Measurements from ENCODE around the gene SPOCK1. TPM values are rescaled to one million over a fixed set of nuclear protein-coding genes. Genes with fewer than 3 reads are reported as not detected.

SPOCK1 gene
- total and polyA plus RNA-seq, 2 experiments from 2014 or later: 5.6 to 10.1 TPM

- Histone ChIP-seq H4K20me1 (ENCODE audit: insufficient read depth, poor library complexity, severe bottlenecking) (no peaks in the 10 kb centered on the region), H2AFZ (no peak overlapping the region), H3K27me3 (no peaks in the 10 kb centered on the region), H3K4me3 (no peak overlapping the region), H3K4me1 (ENCODE audit: insufficient read depth) (no peaks in the 10 kb centered on the region), H3K9me2 (replicated peaks; ENCODE audit: insufficient read depth) (no peaks in the 10 kb centered on the region), H3K4me2 (no peak overlapping the region), H3K79me2 (no peaks in the 10 kb centered on the region), H3K36me3 (replicated peaks; ENCODE audit: insufficient read depth, low read depth) (no peaks in the 10 kb centered on the region), H3K9me3 (ENCODE audit: low read depth) (no peaks in the 10 kb centered on the region), H3K27ac (peak overlapping the region; percentile 44)
- 50% methylated on average over 2 of the region's 2 CpGs for WGBS (ENCODE audit: low lambda C conversion rate, missing lambda C conversion rate)
- no peak for TF ChIP-seq EZH2phosphoT487 (IDR thresholded peaks at IDR 0.05; ENCODE audit: low read depth, severe bottlenecking, unreplicated experiment)
- no peak for TF ChIP-seq EZH2 (IDR thresholded peaks at IDR 0.05; ENCODE audit: borderline replicate concordance)
- TF ChIP-seq CTCF (IDR thresholded peaks at IDR 0.05; ENCODE audit: poor library complexity): no peak
- DNase-seq (ENCODE audit: low spot score): no peak
Observed at GRCh38 chr5:137191179-137191578, 307.9 kb downstream of the SPOCK1 start.

- DNase-seq (ENCODE audit: low spot score): no peak
- Histone ChIP-seq H3K9me2 (replicated peaks; ENCODE audit: insufficient read depth) (no peaks in the 10 kb centered on the region), H4K20me1 (ENCODE audit: insufficient read depth, poor library complexity, severe bottlenecking) (no peaks in the 10 kb centered on the region), H3K9me3 (ENCODE audit: low read depth) (no peaks in the 10 kb centered on the region), H3K4me2 (no peak overlapping the region), H3K36me3 (replicated peaks; ENCODE audit: insufficient read depth, low read depth) (no peaks in the 10 kb centered on the region), H3K27me3 (no peaks in the 10 kb centered on the region), H3K79me2 (no peaks in the 10 kb centered on the region), H3K27ac (peak overlapping the region; percentile 44), H3K4me1 (ENCODE audit: insufficient read depth) (no peaks in the 10 kb centered on the region), H2AFZ (no peak overlapping the region), H3K4me3 (no peak overlapping the region)
- no peak for TF ChIP-seq CTCF (IDR thresholded peaks at IDR 0.05; ENCODE audit: poor library complexity)
Observed at GRCh38 chr5:137190441-137190840, 308.7 kb downstream of the SPOCK1 start.

- no peak for TF ChIP-seq CTCF (IDR thresholded peaks at IDR 0.05; ENCODE audit: poor library complexity)
- TF ChIP-seq EZH2phosphoT487 (IDR thresholded peaks at IDR 0.05; ENCODE audit: low read depth, severe bottlenecking, unreplicated experiment): no peak
- TF ChIP-seq EZH2 (IDR thresholded peaks at IDR 0.05; ENCODE audit: borderline replicate concordance): no peak
- DNase-seq (ENCODE audit: low spot score): no peak
- Histone ChIP-seq H3K79me2 (no peaks in the 10 kb centered on the region), H3K4me3 (no peak overlapping the region), H3K27me3 (no peaks in the 10 kb centered on the region), H3K9me2 (replicated peaks; ENCODE audit: insufficient read depth) (no peaks in the 10 kb centered on the region), H3K36me3 (replicated peaks; ENCODE audit: insufficient read depth, low read depth) (no peaks in the 10 kb centered on the region), H2AFZ (no peak overlapping the region), H4K20me1 (ENCODE audit: insufficient read depth, poor library complexity, severe bottlenecking) (no peaks in the 10 kb centered on the region), H3K4me2 (no peak overlapping the region), H3K27ac (no peak overlapping the region), H3K9me3 (ENCODE audit: low read depth) (no peaks in the 10 kb centered on the region), H3K4me1 (ENCODE audit: insufficient read depth) (no peaks in the 10 kb centered on the region)
- WGBS (ENCODE audit: low lambda C conversion rate, missing lambda C conversion rate): 45% methylated on average over 2 of the region's 2 CpGs
Observed at GRCh38 chr5:137190031-137190430, 309.1 kb downstream of the SPOCK1 start.

- H4K20me1 ChIP-seq (ENCODE audit: insufficient read depth, poor library complexity, severe bottlenecking): no peaks in the 10 kb centered on the region
- no peaks in the 10 kb centered on the region for H3K9me3 ChIP-seq (ENCODE audit: low read depth)
- H3K36me3 ChIP-seq (replicated peaks; ENCODE audit: insufficient read depth, low read depth): no peaks in the 10 kb centered on the region
- DNase-seq (ENCODE audit: low spot score): no peak
- H3K4me1 ChIP-seq (ENCODE audit: insufficient read depth): no peaks in the 10 kb centered on the region
- H3K79me2 ChIP-seq: no peaks in the 10 kb centered on the region
- H3K9me2 ChIP-seq (replicated peaks; ENCODE audit: insufficient read depth): no peaks in the 10 kb centered on the region
- no peak overlapping the region for H2AFZ ChIP-seq
- no peak overlapping the region for H3K4me2 ChIP-seq
- H3K27me3 ChIP-seq: no peaks in the 10 kb centered on the region
- H3K27ac ChIP-seq: no peak overlapping the region
- H3K4me3 ChIP-seq: no peak overlapping the region
- WGBS (ENCODE audit: low lambda C conversion rate, missing lambda C conversion rate): 90% methylated on average over 5 of the region's 5 CpGs
- TF ChIP-seq CTCF (IDR thresholded peaks at IDR 0.05; ENCODE audit: poor library complexity) (no peak), EZH2phosphoT487 (IDR thresholded peaks at IDR 0.05; ENCODE audit: low read depth, severe bottlenecking, unreplicated experiment) (no peak), EZH2 (IDR thresholded peaks at IDR 0.05; ENCODE audit: borderline replicate concordance) (no peak)
Observed at GRCh38 chr5:137188566-137188965, 310.6 kb downstream of the SPOCK1 start.

Data from hepatocyte (in vitro differentiated cells).